ENCODE data around the gene KCNH5.

GRCh38 chr14:62667421-62667914 is 377.8 kb downstream of the KCNH5 start:
- TF ChIP-seq EZH2phosphoT487 (IDR thresholded peaks at IDR 0.05; ENCODE audit: low read depth, severe bottlenecking, unreplicated experiment) = no peak
- TF ChIP-seq CTCF (IDR thresholded peaks at IDR 0.05; ENCODE audit: poor library complexity) = peak; percentile 6

Data from hepatocyte (in vitro differentiated cells).